Cardiac fibroblast (primary cell): ENCODE results near the gene SLC7A10.

ENCODE experiments used
- DNase-seq, 2 donors: peaks; one replicate each; pipeline versions ENCODE4 v3.0.0 to v3.0.0-alpha.2; 2010; ENCODE audit warnings: low read depth in 2 of 2
- H3K4me3 ChIP-seq, 2 donors: replicated peaks in 1 of 2; 1 replicate in 1 of 2; 2 replicates in 1 of 2; pipeline ENCODE4 v1.5.1; 2011; ENCODE audit warnings: low read depth in 2 of 2, low read length in 2 of 2, mild to moderate bottlenecking in 2 of 2, moderate library complexity in 1 of 2
- TF ChIP-seq, protein P1 (sequence below): IDR thresholded peaks from one replicate; pipeline ENCODE4 v1.5.1; 2011; ENCODE audit warnings: low read depth, mild to moderate bottlenecking, low read length, inconsistent platforms

The SLC7A10 gene

DNA sequence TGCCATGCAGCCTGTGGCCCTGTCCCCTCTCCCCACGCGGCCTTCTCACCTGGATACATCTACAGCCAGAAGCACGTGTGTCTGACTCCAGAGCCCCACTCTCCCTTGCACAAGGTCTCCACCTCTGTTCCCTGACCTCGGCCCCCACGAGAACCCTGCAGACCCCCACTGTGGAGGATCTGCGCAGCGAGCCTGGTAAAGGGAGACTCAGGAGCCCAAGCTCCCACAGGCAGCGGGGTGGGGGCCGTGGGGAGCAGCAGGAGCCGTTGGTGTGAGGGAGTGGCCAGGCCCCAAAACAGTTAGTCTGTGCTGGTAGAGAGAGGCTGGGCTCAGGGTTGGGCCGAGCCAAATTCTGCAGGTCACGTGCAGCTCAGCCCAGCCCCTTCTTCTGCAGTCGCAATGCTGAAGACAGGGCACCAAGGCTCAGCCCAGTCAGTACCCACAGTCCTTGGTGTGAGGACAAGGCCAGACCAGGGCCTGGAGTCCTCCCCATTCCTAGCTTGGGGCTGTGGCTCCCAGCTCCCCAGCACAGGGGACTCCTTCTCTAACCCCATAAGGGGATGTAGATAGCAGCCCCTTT, 28.7 kb upstream of the SLC7A10 start:
- TF ChIP-seq, protein P1, sequence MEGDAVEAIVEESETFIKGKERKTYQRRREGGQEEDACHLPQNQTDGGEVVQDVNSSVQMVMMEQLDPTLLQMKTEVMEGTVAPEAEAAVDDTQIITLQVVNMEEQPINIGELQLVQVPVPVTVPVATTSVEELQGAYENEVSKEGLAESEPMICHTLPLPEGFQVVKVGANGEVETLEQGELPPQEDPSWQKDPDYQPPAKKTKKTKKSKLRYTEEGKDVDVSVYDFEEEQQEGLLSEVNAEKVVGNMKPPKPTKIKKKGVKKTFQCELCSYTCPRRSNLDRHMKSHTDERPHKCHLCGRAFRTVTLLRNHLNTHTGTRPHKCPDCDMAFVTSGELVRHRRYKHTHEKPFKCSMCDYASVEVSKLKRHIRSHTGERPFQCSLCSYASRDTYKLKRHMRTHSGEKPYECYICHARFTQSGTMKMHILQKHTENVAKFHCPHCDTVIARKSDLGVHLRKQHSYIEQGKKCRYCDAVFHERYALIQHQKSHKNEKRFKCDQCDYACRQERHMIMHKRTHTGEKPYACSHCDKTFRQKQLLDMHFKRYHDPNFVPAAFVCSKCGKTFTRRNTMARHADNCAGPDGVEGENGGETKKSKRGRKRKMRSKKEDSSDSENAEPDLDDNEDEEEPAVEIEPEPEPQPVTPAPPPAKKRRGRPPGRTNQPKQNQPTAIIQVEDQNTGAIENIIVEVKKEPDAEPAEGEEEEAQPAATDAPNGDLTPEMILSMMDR, result no peak
- no peak for DNase-seq
- no peak overlapping the region for H3K4me3 ChIP-seq

DNA sequence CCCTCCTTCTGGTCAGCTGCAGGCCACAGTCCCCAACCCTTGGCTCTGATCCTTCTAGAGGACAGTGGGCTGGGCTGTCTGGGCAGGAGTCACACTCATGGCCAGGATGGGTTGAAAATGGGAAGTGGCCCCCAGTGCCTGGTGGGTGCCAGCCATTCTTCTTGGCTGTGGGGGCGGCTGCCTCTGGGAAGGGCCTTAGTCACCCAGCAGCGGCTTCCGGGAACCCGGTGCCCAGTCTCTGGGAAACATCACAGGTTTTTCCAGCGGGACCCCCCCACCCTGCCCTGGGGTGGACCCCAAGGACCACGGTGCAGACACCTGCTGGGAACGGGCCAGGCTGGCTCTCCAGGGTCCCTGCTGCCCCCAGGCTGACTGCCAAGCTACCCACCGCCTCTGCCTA, 27.3 kb upstream of the SLC7A10 start:
- H3K4me3 ChIP-seq, result no peak overlapping the region
- TF ChIP-seq, protein P1, result no peak

DNA sequence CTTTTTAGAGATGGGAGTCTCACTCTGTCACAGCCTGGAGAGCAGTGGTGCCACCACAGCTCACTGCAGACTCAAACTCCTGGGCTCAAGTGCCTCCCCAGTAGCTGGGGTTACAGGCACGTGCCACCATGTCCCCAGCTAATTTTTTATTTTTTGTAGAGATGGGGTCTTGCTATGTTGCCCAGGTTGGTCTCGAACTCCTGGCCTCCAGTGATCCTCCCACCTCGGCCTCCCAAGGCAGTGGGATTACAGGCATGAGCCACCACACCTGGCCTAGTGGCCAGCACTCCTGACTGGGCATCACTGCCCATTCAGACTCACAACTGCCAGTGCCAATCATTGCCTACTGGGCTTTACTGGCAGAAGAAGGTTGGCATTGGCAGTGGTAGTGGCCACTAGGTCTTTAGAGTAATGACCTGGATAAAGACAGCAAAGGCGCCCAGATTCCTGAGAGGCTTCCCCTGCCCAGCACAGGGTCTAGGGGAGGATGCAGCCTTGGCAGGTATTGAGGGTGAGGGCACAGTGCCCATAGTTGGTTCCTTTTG, 26.8 kb upstream of the SLC7A10 start:
- no peak for DNase-seq
- H3K4me3 ChIP-seq, result no peak overlapping the region
- TF ChIP-seq, protein P1, result no peak

More for the DNA sequence above, 27.3 kb upstream of the SLC7A10 start:
- no peak for DNase-seq

DNA sequence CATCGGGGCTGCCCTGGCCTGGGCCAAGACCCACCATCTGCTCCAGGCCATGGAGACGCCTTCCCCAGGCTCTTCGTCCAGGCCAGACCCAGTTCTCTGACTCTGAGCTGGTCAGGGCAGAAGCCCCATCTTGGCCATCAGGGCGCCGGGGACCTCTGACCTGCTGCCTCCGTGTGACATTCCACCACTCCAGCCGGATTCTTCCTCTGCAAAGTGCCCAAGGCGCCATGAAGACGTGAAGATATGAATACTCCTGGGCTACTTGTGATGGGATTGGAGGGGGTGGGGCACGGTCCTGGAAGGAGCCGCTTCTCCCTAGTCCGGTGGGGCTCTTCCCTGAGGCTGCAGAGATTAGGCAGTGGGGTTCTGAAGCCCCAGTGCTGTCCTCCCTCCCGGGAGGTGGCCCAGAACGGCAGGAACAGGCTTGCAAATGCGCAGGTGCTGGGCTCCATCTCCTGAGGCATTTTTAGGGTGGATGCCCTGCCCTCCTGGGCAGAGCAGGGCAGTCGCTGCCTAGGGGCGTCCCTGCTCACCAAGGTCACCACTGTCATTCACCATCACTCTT, 26.0 kb upstream of the SLC7A10 start:
- DNase-seq, result no peak
- H3K4me3 ChIP-seq, result no peak overlapping the region
- TF ChIP-seq, protein P1, result no peak

DNA sequence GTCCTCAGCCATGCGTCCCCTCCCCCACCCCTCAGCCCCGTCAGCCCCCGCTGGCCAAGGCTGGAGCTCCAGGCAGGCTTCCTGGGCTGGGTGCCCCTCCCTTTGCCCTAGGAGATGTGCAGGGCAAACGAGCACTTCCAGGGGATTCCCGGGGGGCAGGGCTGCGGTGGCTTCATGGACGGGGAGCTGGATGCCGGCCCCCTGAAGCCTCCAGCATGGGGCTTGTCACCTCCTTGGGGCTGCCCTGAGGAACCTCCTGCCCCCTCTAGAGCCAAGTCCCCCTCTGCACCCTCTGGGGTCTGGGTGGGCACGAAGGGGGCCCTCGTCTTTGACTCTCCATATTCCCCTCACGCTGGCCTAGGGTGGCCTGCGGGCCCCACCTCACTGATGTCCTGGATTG, 25.4 kb upstream of the SLC7A10 start:
- H3K4me3 ChIP-seq, result no peak overlapping the region
- no peak for DNase-seq
- TF ChIP-seq, protein P1, result no peak

DNA sequence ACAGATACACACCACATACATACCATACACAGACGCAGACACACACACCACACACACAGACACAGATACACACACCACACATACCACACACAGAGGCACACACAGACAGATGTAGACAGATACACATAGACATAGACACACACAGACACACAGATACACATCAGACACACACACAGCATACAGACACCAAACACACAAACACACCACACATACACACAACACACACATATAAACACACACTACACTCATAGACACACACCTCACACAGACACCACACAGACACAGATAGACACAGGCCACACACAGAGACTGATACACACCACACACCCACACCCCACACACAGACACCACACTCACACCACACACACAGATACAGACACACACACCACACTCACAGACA, 24.9 kb upstream of the SLC7A10 start:
- no peak for DNase-seq
- no peak overlapping the region for H3K4me3 ChIP-seq
- TF ChIP-seq, protein P1, result no peak
